GM12872 (cell line): ENCODE measurements around the gene SPATA2.

Experiments used
- TF ChIP-seq, protein P1 (sequence below): IDR thresholded peaks from 3 replicates; pipeline ENCODE4 v1.5.1; 2011; ENCODE audit warnings: low read depth, mild to moderate bottlenecking, low read length, moderate library complexity; ENCODE audit not compliant: insufficient read depth

The SPATA2 gene

DNA sequence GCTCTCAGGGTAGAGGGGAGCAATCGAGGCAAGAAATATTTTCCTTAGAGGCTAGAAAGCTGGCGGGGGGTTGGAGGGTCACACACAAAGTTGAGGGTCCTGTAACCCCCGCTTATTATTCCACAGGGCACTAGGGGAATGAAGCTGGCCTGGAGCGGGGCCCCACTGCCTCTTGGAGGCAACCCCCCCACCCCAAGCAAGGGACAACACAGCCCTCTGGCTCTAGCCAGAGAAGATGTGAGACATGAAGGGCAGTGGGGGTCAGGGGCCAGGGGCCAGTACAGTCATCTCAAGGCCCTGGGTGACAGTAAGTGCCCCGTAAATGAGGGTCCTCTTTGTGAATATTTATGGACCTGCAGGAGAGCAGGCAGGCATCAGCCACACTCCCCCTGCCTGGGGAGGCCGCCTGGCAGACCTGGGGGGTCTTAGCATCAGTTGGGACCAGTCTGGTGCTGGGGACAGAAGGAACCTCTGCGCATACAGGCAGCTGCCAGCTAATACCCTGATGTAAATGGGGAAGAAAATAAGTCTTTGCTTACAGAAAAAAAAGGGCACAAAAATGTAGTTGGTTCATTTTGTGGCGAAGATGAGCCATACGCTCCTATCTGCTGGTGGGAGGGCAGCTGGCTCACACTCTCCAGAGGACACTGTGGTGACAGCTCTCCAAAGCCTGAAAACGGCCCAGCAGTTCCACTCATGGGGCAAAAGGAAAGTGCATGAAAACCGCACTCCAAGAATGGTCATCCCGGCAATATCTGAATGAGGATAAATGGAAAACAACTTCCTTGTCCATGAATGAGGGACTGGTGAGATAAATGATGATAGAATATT is 21.9 kb downstream of the SPATA2 start:
- TF ChIP-seq, protein P1, sequence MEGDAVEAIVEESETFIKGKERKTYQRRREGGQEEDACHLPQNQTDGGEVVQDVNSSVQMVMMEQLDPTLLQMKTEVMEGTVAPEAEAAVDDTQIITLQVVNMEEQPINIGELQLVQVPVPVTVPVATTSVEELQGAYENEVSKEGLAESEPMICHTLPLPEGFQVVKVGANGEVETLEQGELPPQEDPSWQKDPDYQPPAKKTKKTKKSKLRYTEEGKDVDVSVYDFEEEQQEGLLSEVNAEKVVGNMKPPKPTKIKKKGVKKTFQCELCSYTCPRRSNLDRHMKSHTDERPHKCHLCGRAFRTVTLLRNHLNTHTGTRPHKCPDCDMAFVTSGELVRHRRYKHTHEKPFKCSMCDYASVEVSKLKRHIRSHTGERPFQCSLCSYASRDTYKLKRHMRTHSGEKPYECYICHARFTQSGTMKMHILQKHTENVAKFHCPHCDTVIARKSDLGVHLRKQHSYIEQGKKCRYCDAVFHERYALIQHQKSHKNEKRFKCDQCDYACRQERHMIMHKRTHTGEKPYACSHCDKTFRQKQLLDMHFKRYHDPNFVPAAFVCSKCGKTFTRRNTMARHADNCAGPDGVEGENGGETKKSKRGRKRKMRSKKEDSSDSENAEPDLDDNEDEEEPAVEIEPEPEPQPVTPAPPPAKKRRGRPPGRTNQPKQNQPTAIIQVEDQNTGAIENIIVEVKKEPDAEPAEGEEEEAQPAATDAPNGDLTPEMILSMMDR = no peak

DNA sequence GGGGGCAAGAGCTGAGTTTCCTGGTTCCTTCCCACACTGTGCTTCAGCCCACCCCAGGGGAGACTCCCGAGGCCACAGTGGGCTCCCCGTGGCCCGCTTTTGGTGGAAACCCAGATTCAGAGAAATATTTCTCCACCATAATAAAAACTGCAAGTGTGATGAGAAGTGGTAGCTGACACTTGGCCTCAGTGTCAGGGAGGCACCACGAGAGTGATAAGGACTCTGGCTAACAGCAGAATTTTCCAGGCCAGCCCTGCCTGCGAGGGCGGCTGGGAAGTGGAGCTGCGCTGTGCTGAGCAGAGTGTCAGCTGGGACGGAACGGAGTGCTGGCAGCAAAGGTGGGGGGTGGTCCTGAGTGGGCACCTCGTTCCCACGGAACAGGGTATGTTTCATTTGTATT is 22.5 kb downstream of the SPATA2 start:
- TF ChIP-seq, protein P1 = no peak

DNA sequence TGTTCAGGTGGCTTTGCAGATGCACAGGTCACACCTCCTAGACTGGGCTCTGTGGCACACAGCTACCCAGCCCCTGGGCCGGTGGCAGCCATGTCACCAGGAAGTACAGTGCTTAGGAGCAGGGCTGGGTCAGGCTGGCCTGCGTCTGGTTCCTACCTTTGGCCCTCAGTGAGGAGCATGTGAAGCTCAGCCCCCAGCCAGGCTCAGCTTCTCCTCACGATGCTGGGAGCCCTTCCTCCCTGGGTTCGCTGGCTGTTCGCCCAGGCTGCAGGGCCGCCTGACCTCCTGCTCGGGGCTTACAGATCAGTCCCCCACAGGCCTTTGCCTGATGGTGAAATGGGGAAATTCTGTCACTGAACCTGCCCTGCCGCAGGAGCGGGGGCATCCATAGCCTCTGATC is 23.1 kb downstream of the SPATA2 start:
- TF ChIP-seq, protein P1 = no peak

DNA sequence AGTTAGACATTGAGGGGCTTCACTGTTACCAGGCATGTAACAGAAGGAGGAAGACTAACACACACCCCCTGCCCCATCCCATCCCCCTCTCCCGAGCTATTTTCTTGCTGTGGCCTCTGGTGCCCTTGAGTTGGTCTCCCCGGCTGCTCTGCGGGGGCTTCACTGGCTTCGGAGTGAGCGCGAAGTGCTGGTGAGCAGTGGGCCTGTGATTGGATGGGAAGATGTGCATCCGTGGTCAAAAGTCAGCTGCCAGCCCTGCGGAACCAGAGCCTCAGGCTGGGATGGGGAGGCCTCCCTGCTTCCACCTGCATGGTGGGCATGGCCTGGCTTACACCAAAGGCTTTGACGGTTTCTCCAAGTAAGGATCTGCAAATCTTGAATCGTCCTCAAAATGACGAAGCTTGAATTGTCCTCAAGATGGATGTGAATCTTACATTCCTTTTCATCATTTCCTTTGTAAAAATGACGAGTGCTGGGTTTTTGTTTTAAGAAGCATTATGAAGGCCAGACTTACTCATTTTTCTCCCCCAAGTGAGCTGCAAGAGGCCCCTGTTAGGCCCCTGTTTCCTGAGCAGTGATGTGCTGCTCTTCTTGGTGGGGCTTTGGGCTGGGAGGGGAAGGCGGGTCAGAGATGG is 23.7 kb downstream of the SPATA2 start:
- TF ChIP-seq, protein P1 = no peak

DNA sequence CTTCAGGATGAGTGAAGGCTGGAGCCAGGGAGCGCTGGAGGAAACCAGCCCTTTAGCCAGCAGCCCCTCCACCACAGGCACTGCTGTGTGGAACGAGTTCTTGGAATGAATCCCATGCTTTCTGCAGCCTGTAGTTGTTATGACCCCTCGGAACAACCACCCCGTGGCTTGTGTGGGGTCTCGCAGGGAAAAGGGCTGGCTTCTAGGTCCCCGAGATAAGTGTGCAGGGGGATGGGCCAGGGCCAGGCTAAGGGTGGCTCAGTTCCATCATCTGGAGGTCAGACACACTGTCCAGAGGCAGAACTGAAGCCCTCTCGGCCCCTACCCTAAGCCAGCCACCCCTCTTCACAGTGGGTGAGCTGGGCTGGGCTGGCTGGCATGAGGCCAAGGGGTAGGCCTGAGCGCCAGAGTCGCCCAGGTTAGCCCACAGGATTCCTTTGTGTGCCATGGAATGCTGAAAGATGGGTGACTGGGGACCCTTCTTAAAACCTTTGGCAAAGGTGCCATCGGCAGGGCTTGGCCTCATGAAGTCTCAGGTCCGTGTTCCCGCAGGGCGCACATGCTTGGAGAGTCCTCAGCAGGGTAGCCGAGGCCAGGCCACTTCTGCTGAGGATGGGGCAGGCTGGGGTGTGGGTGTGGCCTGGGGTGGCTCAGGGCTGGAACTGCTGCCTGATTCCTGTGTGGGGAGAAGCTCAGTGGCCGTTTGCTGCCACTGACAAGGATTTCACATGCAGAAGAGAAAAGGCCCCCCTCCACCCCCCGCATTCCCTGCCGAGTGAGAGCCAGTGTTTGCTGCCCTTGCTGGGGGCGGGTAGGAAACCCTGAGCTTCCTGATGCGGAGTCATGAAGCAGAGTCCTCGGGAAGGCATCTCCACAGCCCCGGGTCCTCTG is 24.6 kb downstream of the SPATA2 start:
- TF ChIP-seq, protein P1 = no peak

DNA sequence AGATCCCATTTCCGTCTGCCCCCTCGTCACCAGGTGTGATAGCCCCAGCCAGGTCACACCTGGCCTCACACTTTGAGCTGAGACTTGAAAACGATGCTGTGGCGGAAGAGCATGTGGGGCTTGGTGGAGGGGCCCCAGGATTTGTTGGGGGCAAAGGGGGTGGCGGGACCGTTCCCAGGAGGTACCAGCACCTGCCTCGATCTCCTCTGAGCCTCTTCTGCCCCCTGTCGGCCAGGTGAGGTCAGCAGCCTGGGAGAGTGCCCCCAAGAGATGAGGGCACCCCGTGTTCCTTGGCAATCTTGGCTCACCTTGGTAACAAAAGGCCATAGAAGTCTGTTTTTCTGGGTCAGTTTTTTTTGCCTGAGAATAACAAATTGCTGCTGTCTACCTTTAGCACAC is 25.4 kb downstream of the SPATA2 start:
- TF ChIP-seq, protein P1 = peak; percentile 51
